ENCODE measurements around the gene PCBD1. TPM values are rescaled to one million over a fixed set of nuclear protein-coding genes. Genes with fewer than 3 reads are reported as not detected.

The PCBD1 gene
- total RNA-seq, 1 experiment from 2014 or later, result 39.7 TPM

DNA sequence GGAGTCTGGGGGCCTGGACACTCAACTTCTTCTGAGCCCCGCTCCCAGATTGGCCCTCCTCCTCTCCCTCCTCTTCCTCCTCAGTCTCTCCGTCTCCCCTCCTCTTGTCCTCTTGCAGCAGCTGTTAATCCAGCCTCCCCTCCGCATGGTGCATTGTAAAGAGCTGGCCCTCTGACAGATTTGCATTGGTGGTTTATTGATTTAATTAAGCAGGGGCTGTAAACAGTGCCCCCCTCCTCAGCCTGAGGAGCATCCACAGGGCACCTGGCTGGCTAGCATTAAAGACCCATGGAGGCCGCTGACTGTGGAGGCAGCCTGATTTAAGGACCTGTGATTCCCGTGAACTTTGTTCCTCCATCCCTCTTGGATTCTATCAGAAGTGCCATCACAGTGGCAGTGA is 28.9 kb upstream of the PCBD1 start:
- Histone ChIP-seq H2BK120ac (ENCODE audit: low read depth, low read length, poor library complexity, severe bottlenecking) (no peak overlapping the region), H3K4me1 (ENCODE audit: insufficient read depth, low read length) (no peaks in the 10 kb centered on the region)
- no peak for TF ChIP-seq CTCF (conservative IDR thresholded peaks at IDR 0.05)

More for the DNA sequence above, 28.9 kb upstream of the PCBD1 start:
- WGBS (ENCODE audit: extremely low coverage, insufficient read length, low lambda C conversion rate), result no CpG with 5 or more reads among the region's 5 CpGs
- Histone ChIP-seq H2BK20ac (ENCODE audit: low read depth, low read length, poor library complexity, severe bottlenecking) (no peak overlapping the region), H3K4ac (ENCODE audit: low read depth, low read length) (no peak overlapping the region), H3K18ac (ENCODE audit: insufficient read length, low read depth, low read length) (no peak overlapping the region), H3K4me2 (ENCODE audit: insufficient read depth, insufficient read length, low read length) (no peak overlapping the region), H3K27me3 (ENCODE audit: insufficient read depth, low read length) (no peaks in the 10 kb centered on the region), H3T11ph (ENCODE audit: low read length) (no peak overlapping the region), H3K56ac (ENCODE audit: insufficient read length, low read depth, low read length) (no peak overlapping the region), H4K20me1 (ENCODE audit: control insufficient read depth, insufficient read depth, insufficient read length) (peaks cover 5% of the 10 kb centered on the region), H2BK15ac (ENCODE audit: low read depth, low read length) (no peak overlapping the region), H2AK5ac (ENCODE audit: insufficient read length, low read length) (no peak overlapping the region), H4K91ac (ENCODE audit: insufficient read length, low read depth, low read length) (no peak overlapping the region), H4K5ac (ENCODE audit: insufficient read length, low read depth, low read length) (no peak overlapping the region), H3K27ac (ENCODE audit: insufficient read length, low read depth, low read length) (no peak overlapping the region), H3K23me2 (ENCODE audit: insufficient read length, low read depth, low read length, poor library complexity, severe bottlenecking) (no peaks in the 10 kb centered on the region), H2BK5ac (ENCODE audit: insufficient read length, low read length) (no peak overlapping the region), H4K8ac (replicated peaks; ENCODE audit: insufficient read length, low read depth, low read length) (no peak overlapping the region), H3K23ac (ENCODE audit: insufficient read length, low read depth, low read length) (no peak overlapping the region), H3K14ac (ENCODE audit: insufficient read depth, low read length) (no peak overlapping the region), H2AFZ (ENCODE audit: low read length) (no peak overlapping the region), H2BK12ac (ENCODE audit: insufficient read length, low read depth, low read length) (no peak overlapping the region), H3K9ac (ENCODE audit: extremely low read depth, insufficient read length, low read length) (no peak overlapping the region), H3K79me2 (ENCODE audit: insufficient read depth, low read length) (no peaks in the 10 kb centered on the region), H3K9me3 (ENCODE audit: control insufficient read depth, low read depth, low read length) (no peaks in the 10 kb centered on the region), H3K79me1 (ENCODE audit: insufficient read depth, low read depth, low read length, poor library complexity, severe bottlenecking) (no peaks in the 10 kb centered on the region)
- no peak for DNase-seq
- Mint-ChIP-seq H3K4me3 (no peak overlapping the region), H3K36me3 (ENCODE audit: insufficient read depth in 1 of 3, low read depth in 3 of 3) (no peaks in the 10 kb centered on the region), H3K27me3 (ENCODE audit: low read depth) (peaks cover 15% of the 10 kb centered on the region), H3K27ac (no peak overlapping the region), H3K9me3 (no peaks in the 10 kb centered on the region), H3K4me1 (peaks cover 0 to 8% of the 10 kb centered on the region in 2 experiments; a peak in 2 of 4 replicates)

Measured in H9 (cell line).